GM18907 (cell line): ENCODE results near the gene SMTNL2.
"Not testable (repeated sequence)": the region's sequence is repeated elsewhere in the genome, so short reads cannot be mapped to it uniquely, and the experiment has no call there.

Experiments
- ATAC-seq: cut with Tn5 transposase; IDR thresholded peaks from one replicate; pipeline ENCODE4 v1.9.1; 2021; ENCODE audit warnings: mild to moderate bottlenecking, moderate library complexity; ENCODE audit not compliant: unreplicated experiment

The SMTNL2 gene

DNA sequence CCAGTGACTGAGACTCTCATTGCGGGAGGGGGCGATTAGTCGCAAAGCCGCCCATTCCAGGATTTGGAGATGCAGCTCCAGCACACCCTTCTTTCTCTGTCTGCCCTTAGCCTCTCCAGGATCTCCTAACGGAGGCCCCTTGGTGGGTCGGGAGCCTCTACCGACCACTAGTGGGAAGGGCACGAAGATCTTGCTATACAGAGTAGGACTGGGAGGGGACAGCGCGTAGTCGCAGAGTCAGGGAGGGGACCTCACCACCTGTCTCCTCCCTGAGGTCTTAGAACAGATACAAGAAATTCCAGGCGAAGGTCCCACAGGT is 588 bp upstream of the SMTNL2 start:
- no peak for ATAC-seq

DNA sequence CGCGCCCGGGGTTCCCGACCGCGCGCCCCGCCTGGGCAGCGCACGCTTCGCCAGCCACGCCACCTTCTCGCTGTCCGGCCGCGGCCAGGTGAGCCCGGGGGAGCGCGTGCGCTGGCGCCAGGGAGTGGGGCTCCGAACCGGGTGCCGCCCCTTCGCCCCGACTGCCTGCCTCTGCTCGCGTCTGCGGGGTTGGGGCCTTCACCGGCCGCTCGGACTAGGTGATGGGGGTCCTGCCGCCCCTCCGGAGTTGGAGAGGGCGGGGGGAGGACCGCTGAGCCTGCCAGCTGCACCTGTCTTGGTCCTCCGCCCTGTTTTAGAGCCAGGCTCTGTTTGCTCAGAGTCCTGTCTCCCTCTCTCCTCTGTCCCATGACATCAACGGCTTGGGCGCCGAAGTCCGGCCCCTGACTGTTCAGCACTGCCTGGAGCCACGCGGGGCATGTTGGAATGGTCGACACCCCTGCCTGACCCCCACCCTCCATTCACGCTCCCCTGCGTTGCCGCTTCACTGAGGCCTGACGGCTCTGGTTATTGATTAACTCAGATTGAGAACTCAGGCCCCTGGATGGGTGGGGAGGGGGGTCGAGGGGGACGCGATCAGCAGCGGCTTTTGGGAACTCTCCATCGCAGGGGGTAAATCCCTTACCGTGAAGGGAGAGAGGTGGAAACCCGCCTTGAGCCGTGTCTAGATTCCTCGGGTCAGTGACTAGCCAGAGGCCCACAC is 748 bp downstream of the SMTNL2 start:
- ATAC-seq: no peak

DNA sequence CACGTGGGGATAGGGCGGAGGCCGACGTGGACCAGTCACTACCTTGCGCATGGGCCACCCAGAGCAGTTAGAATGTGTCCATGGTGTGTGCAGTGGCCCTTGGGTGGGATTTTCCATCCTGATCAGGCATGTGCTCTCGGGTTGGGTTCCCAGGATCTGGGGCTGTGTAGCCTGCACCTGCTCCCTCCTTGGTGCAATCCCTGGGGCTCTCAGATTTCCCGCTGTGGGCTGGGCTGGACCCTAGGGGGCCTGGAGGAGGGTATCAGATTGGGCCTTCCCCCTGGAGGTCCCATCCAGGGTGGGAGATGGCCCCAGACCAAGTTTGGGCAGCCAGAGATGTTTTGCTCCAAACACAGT is 1.3 kb downstream of the SMTNL2 start:
- no peak for ATAC-seq

DNA sequence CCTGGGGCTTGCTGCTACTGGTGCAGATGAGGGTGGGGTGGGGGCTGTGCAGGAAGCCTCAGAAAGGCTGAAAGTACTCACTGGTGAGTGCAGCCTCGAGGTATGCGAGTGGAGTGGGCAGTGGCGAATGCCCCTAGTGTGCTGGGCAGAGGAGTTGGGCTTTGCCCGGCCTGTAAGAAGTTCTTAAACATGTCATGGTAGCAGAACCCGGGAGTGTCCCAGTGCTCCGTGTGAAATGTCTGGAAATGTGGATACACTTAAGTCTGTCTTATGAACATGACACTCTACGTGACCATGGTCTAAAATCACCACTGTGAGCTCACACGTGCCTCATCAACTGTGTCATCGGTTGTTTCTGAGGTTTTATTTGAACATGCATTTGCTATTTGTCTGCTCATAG is 1.7 kb downstream of the SMTNL2 start:
- ATAC-seq: no peak

DNA sequence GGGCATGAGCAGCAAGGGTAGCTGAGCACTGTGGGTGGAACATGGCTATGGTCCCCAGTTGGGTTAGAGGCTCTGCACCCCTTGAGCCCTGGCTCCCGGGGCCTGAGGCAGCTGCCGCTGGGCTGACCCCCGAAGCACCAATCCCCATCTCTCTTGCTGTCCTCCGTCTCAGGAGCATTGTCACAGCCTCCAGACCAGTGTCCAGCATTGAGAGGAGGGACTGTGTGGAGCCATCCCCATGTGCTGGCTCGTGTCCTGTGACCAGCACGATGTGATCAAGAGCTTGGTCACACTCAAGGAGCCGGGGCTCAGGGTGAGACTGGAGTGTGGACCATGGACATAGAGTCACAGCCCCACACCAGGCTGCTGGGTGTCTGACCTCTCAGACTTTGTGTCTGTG is 2.9 kb downstream of the SMTNL2 start:
- ATAC-seq: no peak

DNA sequence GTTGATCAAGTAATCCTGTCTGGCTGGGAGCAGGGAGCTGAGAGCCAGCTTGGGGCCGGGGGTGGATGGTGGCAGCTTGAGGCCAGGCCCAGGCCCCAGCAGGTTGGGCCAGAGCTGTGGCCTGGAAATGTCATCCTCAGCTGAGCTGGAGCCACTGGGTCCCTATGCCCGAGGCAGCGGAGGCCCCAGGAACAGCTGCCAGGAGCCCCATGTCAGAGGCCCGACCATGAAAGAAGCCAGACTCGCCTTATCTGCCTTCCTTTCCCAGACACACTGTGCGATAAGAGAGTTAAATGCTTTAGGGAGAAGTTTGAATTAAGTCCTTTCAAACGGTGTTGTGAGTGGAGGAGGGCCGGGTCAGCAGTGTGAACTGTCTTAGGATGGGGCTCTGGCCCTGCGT is 3.5 kb downstream of the SMTNL2 start:
- no peak for ATAC-seq

DNA sequence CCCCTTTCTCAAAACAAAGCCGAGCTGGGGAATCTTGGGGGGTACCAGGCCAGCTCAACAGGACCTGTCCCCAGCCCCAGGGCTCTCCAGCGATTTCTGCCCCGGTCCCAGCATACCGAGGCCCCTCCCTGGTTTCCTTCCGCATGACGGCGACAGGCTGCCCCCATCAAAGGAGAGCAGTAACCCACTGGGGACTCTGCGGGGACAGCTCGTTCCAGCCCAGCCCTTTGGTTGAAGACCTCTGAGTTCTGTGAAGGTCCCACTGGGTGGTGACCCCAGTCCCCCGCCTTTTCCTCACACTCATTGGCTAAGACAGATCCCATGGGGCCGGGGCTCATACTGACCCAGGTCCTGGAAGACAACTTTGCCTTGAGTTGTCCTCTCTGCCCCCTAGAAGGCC is 4.1 kb downstream of the SMTNL2 start:
- no peak for ATAC-seq

DNA sequence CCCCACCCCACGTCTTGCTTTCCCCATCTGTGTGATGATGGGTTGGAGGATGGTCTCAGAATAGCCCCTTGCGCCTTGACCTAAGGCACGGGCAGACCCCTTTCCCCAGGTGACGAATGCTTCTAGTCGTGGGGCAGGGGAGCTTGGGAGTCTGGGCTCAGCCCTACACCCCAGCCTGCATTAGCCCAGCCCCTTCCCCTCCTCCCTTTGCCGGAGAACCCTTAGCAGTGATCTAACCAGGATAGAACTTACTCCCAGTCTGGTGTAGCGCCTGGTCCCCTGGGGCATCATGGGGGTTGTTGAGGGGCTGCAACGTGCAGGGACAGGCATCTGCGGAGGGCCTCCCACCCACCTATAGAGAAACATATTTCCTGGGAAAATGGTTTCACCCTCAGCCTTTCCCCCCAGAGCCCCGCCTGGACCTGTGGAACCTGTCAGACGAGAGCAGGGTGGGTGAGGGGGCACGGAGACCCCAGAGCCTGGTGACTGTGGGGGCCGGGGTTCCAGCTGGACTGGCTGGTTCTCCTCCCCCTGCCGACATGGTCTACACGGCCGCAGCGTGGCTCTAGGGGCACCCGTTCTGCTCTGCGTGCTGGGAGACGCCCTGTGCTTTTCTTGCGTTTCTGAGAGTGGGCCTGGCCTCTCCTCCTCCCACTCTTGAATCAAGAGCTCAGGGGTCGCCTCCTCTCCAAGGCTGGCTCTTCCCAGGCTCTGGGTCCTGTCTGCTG is 4.7 kb downstream of the SMTNL2 start:
- no peak for ATAC-seq

DNA sequence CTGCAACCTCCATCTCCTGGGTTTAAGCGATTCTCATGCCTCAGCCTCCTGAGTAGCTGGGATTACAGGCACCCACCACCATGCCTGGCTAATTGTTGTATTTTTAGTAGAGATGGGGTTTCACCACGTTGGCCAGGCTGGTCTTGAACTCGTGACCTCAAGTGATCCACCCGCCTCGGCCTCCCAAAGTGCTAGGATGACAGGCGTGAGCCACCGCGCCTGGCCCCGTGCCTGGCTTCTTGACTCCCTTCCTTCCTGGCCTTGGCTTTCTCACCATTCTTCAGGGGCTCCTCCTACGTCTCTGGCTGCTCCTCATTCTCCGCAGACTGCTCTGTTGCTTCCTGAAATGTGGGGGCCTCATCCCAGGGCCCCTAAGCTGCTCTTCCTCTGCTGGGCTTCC is 5.7 kb downstream of the SMTNL2 start:
- not testable (repeated sequence) for ATAC-seq

DNA sequence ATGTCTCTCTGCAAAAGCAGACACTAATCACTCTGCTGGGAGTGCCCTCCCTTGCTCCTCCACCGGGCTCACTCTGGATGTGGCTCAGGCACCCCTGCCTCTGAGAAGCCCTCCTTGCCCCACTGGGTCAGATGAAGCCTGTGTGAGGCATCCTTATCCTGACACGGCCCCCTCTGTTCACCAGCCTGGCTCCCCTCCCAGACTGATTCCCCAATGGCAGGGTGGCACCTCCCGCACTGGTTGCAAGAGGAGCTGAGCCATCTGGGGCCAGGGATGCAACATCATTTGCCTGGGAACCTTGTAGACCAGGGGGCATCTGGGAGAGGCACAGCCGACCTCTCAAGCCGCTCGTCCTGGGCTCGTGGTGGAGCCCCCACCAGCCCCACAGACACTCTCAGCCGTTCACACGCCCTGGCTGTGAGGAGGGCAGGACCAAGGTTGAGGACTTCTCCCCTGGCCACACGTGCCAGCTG is 6.7 kb downstream of the SMTNL2 start:
- ATAC-seq: no peak

DNA sequence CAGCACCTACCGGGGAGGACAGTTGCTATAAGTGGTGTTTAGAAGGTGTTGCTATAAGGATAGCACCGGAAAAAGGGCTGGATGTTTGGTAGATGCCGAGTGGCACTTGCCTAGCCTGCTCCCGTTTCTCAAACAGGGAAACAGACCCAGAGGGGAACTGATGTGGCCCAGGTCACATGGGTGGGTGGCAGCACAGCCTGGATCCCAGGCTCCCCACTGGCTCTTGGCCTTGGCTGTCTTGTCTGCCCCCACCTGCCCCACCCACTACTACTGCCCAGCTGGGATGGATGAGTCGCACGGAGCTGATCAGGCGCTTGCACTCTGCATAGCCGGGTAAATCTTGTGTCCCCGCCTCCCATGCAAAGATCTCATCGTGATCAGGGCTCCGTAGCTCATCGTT is 7.2 kb downstream of the SMTNL2 start:
- no peak for ATAC-seq

DNA sequence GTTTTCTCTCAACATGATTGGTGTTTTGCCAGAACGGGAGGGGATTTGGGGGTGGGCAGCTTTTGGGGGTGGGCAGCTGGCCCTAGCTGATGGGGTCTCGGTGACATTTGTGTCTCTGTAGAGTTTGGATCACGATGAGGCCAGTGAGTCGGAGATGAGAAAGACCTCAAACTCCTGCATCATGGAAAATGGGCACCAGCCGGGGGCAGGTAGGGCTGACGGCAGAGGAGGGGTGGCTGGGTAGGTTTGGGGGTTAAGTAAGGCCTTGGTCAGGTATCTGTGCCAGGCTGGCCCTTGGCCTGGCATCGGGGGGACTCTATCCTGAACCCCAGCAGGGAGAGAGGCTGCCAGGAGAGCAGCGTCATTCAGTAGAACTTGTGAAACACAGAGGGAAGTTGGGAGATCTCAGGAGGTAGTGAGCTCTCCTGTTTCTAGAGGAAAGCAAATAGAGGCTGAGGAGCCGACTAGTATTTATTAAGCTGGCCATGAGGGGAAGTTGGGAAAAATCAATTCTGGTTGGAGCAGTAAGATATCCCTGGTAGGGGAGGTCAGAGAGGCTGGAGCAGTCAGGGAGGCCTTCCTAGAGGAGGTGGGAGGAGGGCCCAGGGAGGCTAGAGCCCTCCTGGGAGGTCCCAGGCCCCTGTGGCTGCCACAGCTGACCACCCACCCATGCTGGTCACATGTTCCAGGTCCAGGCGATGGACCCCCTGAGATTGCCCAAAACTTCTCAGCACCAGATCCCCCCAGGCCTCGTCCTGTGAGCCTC is 8.1 kb downstream of the SMTNL2 start:
- ATAC-seq: no peak

DNA sequence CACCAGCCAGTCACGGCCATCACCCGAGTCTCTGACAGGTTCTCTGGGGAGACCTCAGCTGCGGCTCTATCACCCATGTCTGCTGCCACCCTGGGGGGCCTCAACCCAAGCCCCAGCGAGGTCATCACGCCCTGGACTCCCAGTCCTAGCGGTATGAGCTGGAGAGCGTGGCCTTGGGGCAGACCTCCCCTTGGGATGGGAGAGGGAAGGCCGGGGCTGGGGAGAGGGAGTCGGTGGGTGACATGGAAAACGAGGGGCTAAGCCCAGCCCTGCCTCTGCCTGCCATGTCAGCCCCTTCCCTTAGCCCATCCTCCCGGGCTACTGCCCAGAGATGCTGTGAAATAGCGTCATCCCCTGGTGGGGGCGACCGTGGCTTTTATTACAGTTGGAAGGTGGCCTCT is 8.7 kb downstream of the SMTNL2 start:
- no peak for ATAC-seq

DNA sequence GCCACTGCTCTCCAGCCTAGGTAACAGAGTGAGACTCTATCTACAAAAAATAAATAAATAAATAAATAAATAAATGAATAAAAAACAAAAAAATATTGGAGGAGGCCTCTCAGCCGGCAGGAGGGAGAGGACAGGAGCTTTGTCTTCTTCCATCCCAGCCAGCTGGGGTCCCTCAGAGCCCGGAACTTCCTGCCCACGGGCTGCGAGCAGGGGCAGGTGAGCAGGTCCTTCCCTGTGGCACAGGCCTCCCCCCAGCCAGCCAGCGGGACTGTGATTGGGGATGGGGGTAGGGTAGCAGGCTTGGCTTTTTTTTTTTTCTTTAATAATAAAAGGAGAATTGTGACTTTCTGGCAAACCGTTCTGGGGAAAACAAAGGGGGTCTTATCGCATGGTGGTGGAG is 10.1 kb downstream of the SMTNL2 start:
- ATAC-seq: no peak

DNA sequence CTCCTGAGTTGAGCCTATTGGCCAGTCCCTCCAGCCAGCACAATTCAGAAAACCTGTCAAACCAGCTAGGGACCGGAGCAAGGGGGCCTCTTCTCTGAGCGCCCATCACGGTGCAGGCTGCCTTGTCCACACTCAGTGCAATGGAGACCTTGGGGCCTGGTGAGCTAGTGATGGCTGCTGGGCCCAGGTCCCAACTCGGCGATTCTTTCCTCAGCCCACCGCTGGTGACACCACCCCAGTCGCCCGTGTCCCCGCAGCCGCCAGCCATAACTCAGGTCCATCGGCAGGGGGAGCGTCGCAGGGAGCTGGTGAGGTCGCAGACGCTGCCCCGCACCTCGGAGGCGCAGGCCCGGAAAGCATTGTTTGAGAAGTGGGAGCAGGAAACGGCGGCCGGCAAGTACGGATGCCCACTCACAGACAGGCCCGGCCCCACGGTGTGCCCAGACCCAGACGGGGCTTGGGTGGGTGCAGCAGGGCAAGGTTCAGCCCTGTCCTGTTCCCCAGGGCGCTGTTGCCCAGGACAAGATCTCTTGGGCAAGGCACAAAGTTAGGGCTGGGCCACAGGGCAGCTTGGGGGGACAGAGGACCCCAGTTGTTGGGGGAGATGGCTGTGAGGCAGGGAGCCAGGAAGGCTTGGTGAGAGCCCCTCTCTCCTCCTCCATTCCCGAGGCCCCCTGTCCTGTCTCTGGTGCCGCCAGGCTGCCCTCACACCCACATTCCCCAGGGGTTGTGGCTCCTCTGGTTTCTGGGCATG is 10.8 kb downstream of the SMTNL2 start:
- no peak for ATAC-seq

DNA sequence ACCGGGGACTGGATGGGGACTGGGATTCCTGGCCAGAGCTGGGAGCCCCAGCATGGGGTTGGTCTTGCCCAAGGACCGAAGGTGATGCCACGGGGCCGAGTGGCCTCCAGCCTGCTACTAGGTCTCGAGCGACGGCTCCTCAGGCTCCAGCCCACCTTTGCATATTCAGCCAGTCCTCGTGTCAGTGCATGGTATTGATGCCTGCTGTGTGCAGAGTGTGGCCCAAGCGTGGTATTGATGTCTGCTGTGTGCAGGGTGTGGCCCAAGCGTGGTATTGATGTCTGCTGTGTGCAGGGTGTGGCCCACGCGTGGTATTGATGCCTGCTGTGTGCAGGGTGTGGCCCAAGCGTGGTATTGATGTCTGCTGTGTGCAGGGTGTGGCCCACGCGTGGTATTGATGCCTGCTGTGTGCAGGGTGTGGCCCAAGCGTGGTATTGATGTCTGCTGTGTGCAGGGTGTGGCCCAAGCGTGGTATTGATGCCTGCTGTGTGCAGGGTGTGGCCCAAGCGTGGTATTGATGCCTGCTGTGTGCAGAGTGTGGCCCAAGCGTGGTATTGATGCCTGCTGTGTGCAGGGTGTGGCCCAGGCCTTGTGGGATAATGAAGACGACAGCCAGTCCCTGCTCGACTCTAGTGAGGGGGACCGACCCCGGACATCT is 11.5 kb downstream of the SMTNL2 start:
- ATAC-seq: not testable (repeated sequence)

DNA sequence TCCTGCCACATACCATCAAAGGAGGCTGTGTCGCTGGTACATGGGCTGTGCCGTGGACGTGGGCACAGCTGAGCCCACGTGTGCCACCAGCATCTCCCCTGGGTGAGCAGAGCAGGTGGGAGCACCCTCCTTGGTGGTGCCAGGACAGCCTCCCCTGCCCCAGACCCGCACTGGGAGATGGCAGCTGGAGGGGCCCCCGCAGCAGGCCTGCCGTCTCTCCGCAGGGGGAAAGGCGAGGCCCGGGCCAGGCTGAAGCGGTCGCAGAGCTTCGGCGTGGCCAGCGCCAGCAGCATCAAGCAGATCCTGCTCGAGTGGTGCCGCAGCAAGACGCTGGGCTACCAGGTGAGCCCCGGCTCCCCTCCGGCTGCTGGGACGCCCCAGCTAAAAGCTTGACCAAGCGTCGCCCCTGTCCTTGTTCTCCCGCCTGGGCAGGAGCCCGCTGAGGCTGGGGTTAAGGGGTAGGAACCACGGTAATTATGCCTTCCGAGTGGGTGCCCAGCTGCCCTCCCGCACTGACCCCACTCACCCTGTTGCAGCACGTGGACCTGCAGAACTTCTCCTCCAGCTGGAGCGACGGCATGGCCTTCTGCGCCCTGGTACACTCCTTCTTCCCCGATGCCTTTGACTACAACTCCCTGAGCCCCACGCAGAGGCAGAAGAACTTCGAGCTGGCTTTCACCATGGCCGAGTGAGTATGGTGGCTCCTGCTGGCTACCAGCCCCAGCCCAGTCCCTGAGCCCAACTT is 12.5 kb downstream of the SMTNL2 start:
- ATAC-seq: no peak

DNA sequence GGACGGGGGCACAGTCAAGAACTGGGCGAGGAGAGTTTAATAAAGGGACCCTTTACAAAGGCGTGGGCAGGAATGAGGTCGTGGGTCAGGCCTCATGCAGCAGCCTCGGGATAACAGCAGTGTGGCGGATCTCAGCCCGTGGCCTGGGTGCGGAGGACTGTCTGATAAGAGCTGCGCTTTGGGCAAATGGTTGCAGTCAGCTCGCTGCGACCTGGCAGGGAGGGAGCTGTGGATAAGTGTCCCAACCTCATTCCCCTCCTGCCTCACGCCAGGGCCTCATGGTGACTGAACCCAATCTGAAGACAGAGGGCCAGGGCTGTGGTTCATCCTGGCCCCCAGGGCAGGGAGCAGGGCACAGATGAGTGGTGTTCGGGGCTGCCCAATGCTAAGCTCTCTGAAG is 13.6 kb downstream of the SMTNL2 start:
- no peak for ATAC-seq

DNA sequence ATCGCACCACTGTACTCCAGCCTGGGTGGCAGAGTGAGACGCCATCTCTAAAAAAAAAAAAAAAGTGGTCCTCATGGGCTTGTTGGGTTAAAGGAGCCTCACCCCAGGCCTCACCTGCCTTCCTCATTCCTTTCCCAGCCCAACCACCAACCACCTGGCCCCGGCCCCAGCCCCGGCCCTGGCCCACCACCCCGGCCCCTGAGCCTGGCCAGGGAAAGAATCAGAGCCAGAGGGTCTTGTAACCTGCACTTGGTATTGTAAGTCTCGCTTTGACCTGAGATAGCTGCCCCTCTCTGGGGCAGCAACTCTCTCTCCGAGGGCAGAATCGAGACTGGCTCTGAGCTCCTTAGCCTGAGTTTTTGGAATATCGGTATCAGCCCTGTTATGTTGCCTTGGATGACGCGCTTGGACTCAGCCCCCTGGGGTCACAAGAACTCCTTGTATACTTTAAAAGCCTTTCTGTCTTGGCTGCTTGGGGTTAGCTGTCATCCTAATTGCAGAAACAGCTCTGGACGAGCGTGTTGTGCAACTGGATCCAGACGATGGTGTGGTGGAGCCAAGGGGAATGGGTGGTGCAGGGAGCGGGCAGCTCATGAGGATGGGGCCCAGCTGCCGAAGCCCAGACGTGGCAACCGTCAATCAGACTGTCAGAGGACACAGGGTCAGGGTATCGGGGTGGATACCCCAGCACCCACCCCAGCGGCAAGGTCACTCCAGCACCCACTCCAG is 14.6 kb downstream of the SMTNL2 start:
- ATAC-seq: no peak
